NT2/D1 (cell line): Measurements from ENCODE around the gene SHISA6.

Experiments used
- SUZ12 ChIP-seq: IDR thresholded peaks from 2 replicates; pipeline ENCODE4 v1.6.1; 2011; ENCODE audit not compliant: insufficient read length, insufficient read depth; ENCODE audit errors: extremely low read depth
- YY1 ChIP-seq: IDR thresholded peaks from 2 replicates; pipeline ENCODE4 v1.6.1; 2011; ENCODE audit not compliant: insufficient read length, insufficient read depth
- ZNF274 ChIP-seq: IDR thresholded peaks from 2 replicates; pipeline ENCODE4 v1.6.1; 2011; ENCODE audit warnings: mild to moderate bottlenecking, low read depth, low read length

DNA sequence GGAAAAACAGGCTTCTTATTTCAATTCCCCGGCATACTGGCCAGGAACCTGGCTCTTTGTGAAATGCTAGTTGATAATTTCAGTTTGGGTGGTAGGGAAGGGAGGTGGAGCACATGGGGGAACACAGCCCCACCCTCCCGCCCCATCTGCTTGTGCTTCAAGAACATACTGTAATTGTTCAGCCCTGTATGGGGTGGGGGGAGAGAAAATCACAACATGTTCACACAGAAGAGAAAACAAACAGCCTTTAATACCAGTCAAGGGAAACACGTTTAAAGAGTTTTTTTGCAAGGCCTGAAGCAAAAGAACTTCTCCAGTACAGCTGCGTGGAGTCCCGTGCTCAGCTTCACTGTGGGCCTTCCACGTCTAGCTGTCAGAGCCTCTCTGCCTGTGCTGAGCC is 59.7 kb downstream of the SHISA6 start:
- TF ChIP-seq YY1, result no peak
- no peak for TF ChIP-seq SUZ12
- TF ChIP-seq ZNF274, result no peak
